Measurements from ENCODE around the gene MALRD1. TPM values are rescaled to one million over a fixed set of nuclear protein-coding genes. Genes with fewer than 3 reads are reported as not detected.

The MALRD1 gene
- total and polyA plus RNA-seq, 4 donors, result 0.17 to 17.9 (median 4.1) TPM

DNA sequence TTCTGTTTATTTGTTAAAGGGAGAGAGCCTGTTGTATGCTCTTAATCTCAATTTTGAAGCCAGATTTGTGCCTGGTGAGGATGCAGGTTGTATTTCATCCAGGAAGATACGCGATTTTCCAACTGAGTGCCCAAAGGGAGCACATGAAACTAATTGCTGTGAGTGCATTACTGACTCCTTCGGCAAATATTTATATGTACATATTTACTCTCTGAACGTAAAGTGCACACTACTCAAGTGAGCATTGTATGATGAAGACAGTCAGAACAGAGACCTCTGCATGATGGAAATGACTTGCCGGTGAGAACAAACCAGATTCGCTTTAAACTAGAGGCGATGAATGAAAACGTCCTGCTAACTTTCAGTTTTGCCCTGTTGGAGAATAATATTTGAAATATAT lies 130.1 kb downstream of the MALRD1 start:
- DNase-seq (no peak), ATAC-seq (ENCODE audit: insufficient read depth, low FRiP score) (no peak)
- Histone ChIP-seq H3K36me3 (ENCODE audit: control insufficient read depth in 4 of 4, insufficient read depth in 4 of 4, low read length in 4 of 4) (no peaks in the 10 kb centered on the region), H3K4me3 (no peak overlapping the region), H3K27ac (ENCODE audit: low read depth in 1 of 2, low read length in 1 of 2) (no peak overlapping the region), H3K27me3 (ENCODE audit: control insufficient read depth in 3 of 3, insufficient read depth in 3 of 3, low read length in 2 of 3) (no peaks in the 10 kb centered on the region), H3K9me3 (ENCODE audit: control insufficient read depth in 4 of 4, insufficient read depth in 3 of 4, low read length in 3 of 4) (peaks cover 0 to 2% (median 0%) of the 10 kb centered on the region in 4 donors), H3K4me1 (ENCODE audit: control insufficient read depth in 5 of 5, insufficient read depth in 5 of 5, low read length in 5 of 5) (no peaks in the 10 kb centered on the region), H3K9ac (ENCODE audit: insufficient read depth in 1 of 2, low read length in 2 of 2) (no peak overlapping the region)
- TF ChIP-seq, protein P1, sequence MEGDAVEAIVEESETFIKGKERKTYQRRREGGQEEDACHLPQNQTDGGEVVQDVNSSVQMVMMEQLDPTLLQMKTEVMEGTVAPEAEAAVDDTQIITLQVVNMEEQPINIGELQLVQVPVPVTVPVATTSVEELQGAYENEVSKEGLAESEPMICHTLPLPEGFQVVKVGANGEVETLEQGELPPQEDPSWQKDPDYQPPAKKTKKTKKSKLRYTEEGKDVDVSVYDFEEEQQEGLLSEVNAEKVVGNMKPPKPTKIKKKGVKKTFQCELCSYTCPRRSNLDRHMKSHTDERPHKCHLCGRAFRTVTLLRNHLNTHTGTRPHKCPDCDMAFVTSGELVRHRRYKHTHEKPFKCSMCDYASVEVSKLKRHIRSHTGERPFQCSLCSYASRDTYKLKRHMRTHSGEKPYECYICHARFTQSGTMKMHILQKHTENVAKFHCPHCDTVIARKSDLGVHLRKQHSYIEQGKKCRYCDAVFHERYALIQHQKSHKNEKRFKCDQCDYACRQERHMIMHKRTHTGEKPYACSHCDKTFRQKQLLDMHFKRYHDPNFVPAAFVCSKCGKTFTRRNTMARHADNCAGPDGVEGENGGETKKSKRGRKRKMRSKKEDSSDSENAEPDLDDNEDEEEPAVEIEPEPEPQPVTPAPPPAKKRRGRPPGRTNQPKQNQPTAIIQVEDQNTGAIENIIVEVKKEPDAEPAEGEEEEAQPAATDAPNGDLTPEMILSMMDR (IDR thresholded peaks at IDR 0.05; ENCODE audit: control extremely low read depth, extremely low read depth), result no peak
- 82 to 85% methylated on average over 8 of the region's 8 CpGs for WGBS, 2 donors

DNA sequence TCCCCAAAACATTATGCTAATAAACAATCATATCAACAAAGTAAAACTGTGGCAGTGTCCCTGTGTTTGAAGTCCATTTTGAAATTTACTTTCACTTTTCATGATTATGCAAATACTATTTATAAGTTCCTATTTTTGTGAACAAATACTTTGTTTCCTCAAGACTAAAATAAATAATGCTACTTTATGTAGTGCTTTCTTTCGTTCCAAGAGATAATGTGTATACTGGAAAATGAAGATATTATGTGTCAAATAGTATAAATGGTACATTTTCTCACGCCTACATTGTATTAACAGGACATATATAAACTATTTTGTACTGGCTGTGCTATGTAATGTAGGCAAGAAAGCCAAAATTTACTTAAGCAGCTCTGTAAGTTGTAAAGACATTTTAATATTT lies 136.3 kb downstream of the MALRD1 start:
- Histone ChIP-seq H3K4me3 (no peak overlapping the region), H3K9me3 (ENCODE audit: control insufficient read depth in 4 of 4, insufficient read depth in 3 of 4, low read length in 3 of 4) (no peaks in the 10 kb centered on the region), H3K9ac (ENCODE audit: insufficient read depth in 1 of 2, low read length in 2 of 2) (peak overlapping the region in 1 of 2 donors; percentile 61), H3K4me1 (ENCODE audit: control insufficient read depth in 5 of 5, insufficient read depth in 5 of 5, low read length in 5 of 5) (peaks cover 0 to 9% (median 0%) of the 10 kb centered on the region in 5 donors), H3K36me3 (ENCODE audit: control insufficient read depth in 4 of 4, insufficient read depth in 4 of 4, low read length in 4 of 4) (no peaks in the 10 kb centered on the region), H3K27ac (ENCODE audit: low read depth in 1 of 2, low read length in 1 of 2) (no peak overlapping the region), H3K27me3 (ENCODE audit: control insufficient read depth in 3 of 3, insufficient read depth in 3 of 3, low read length in 2 of 3) (no peaks in the 10 kb centered on the region)
- no peak for ATAC-seq (ENCODE audit: insufficient read depth, low FRiP score)
- 53 to 61% methylated on average over 2 of the region's 2 CpGs for WGBS, 2 donors
- DNase-seq, result peak in 2 of 3 donors; percentile 69 to 71
- TF ChIP-seq, protein P1 (IDR thresholded peaks at IDR 0.05; ENCODE audit: control extremely low read depth, extremely low read depth), result no peak

DNA sequence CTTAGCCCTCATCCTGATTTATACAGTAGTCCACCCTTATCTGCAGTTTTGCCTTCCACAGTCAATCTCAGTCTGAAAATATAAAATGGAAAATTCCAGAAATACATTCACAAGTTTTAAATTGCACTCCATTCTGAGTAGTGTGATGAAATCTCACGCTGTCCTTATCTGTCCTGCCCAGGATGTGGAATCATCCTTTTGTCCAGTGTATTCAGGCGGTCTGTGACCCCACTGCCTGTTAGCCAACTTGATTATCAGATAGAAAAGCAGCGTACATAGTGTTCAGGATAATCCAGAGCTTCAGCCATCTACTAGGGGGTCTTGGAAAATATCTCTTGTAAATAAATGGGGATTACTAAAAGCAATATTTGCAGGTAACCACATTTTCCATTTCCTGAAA lies 146.3 kb downstream of the MALRD1 start:
- 80 to 81% methylated on average over 3 of the region's 3 CpGs for WGBS, 2 donors
- Histone ChIP-seq H3K27ac (ENCODE audit: low read depth in 1 of 2, low read length in 1 of 2) (no peak overlapping the region), H3K36me3 (ENCODE audit: control insufficient read depth in 4 of 4, insufficient read depth in 4 of 4, low read length in 4 of 4) (no peaks in the 10 kb centered on the region), H3K4me1 (ENCODE audit: control insufficient read depth in 5 of 5, insufficient read depth in 5 of 5, low read length in 5 of 5) (no peaks in the 10 kb centered on the region), H3K9me3 (ENCODE audit: control insufficient read depth in 4 of 4, insufficient read depth in 3 of 4, low read length in 3 of 4) (no peaks in the 10 kb centered on the region), H3K27me3 (ENCODE audit: control insufficient read depth in 3 of 3, insufficient read depth in 3 of 3, low read length in 2 of 3) (no peaks in the 10 kb centered on the region), H3K4me3 (no peak overlapping the region), H3K9ac (ENCODE audit: insufficient read depth in 1 of 2, low read length in 2 of 2) (no peak overlapping the region)
- TF ChIP-seq, protein P1 (IDR thresholded peaks at IDR 0.05; ENCODE audit: control extremely low read depth, extremely low read depth), result no peak
- ATAC-seq (ENCODE audit: insufficient read depth, low FRiP score), result no peak
- no peak for DNase-seq

DNA sequence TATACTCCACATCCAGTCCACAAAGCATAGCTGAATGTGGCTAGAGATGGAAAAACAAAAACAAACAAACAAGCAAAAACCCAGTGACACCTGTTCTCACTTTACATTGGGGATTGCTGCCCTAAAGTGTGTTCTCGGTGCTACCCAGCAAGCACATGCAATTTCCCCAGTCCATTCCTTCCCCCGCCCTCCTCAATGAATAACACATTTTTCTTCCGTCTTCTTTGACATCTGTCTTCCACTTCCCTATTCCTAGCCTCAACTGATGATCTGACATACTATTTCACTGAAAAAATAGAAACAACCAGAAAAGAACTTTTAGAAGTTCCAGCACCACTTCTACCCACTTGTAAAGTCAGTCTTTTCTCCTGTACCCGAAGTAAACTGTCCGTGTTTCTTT lies 147.1 kb downstream of the MALRD1 start:
- no peak overlapping the region for H3K9ac ChIP-seq (ENCODE audit: insufficient read depth in 1 of 2, low read length in 2 of 2)
- TF ChIP-seq, protein P1 (IDR thresholded peaks at IDR 0.05; ENCODE audit: control extremely low read depth, extremely low read depth), result no peak
- DNase-seq (no peak), ATAC-seq (ENCODE audit: insufficient read depth, low FRiP score) (no peak)
- no peaks in the 10 kb centered on the region for H3K27me3 ChIP-seq (ENCODE audit: control insufficient read depth in 3 of 3, insufficient read depth in 3 of 3, low read length in 2 of 3)
- H3K4me1 ChIP-seq (ENCODE audit: control insufficient read depth in 5 of 5, insufficient read depth in 5 of 5, low read length in 5 of 5), result no peaks in the 10 kb centered on the region
- H3K36me3 ChIP-seq (ENCODE audit: control insufficient read depth in 4 of 4, insufficient read depth in 4 of 4, low read length in 4 of 4), result no peaks in the 10 kb centered on the region
- 51 to 79% methylated on average over 5 of the region's 5 CpGs for WGBS, 2 donors
- H3K27ac ChIP-seq (ENCODE audit: low read depth in 1 of 2, low read length in 1 of 2), result no peak overlapping the region
- H3K9me3 ChIP-seq (ENCODE audit: control insufficient read depth in 4 of 4, insufficient read depth in 3 of 4, low read length in 3 of 4), result no peaks in the 10 kb centered on the region
- no peak overlapping the region for H3K4me3 ChIP-seq
